ENCODE results near the gene SYT2.

The SYT2 gene

GRCh38 chr1:202710070-202711045 lies at the start of gene SYT2:
Gene SYT2, minus strand, starts transcription at chr1:202710454. Its CDS starts 104,682 bp downstream, at chr1:202605772.
- no peak for DNase-seq (ENCODE audit: low read depth, low spot score)
- TF ChIP-seq CTCF (IDR thresholded peaks at IDR 0.05; ENCODE audit: low read depth, low read length), result no peak
- in situ Hi-C loops (cut with HindIII; ENCODE audit: low sequenced_read_pairs), result no loop called here
- no peak within 1 kb of the TSS for H3K4me3 ChIP-seq (ENCODE audit: low read depth, low read length)

- in situ Hi-C loops (cut with HindIII; ENCODE audit: low sequenced_read_pairs), result no loop called here
- H3K4me3 ChIP-seq (ENCODE audit: low read depth, low read length), result no peak overlapping the region
- no peak for DNase-seq (ENCODE audit: low read depth, low spot score)
- no peak for TF ChIP-seq CTCF (IDR thresholded peaks at IDR 0.05; ENCODE audit: low read depth, low read length)
Measured at GRCh38 chr1:202756391-202756790, 46.1 kb upstream of the SYT2 start.

- no peak for TF ChIP-seq CTCF (IDR thresholded peaks at IDR 0.05; ENCODE audit: low read depth, low read length)
- DNase-seq (ENCODE audit: low read depth, low spot score), result no peak
- H3K4me3 ChIP-seq (ENCODE audit: low read depth, low read length), result no peak overlapping the region
- in situ Hi-C loops (cut with HindIII; ENCODE audit: low sequenced_read_pairs), result no loop called here
Measured at GRCh38 chr1:202754293-202754692, 44.0 kb upstream of the SYT2 start.

GRCh38 chr1:202752774-202753173 lies 42.5 kb upstream of the SYT2 start:
- TF ChIP-seq CTCF (IDR thresholded peaks at IDR 0.05; ENCODE audit: low read depth, low read length), result no peak
- H3K4me3 ChIP-seq (ENCODE audit: low read depth, low read length), result no peak overlapping the region
- no peak for DNase-seq (ENCODE audit: low read depth, low spot score)
- in situ Hi-C loops (cut with HindIII; ENCODE audit: low sequenced_read_pairs), result no loop called here

- in situ Hi-C loops (cut with HindIII; ENCODE audit: low sequenced_read_pairs), result no loop called here
- TF ChIP-seq CTCF (IDR thresholded peaks at IDR 0.05; ENCODE audit: low read depth, low read length), result no peak
- no peak overlapping the region for H3K4me3 ChIP-seq (ENCODE audit: low read depth, low read length)
- DNase-seq (ENCODE audit: low read depth, low spot score), result no peak
Measured at GRCh38 chr1:202750761-202751160, 40.5 kb upstream of the SYT2 start.

GRCh38 chr1:202750024-202750423 lies 39.8 kb upstream of the SYT2 start:
- in situ Hi-C loops (cut with HindIII; ENCODE audit: low sequenced_read_pairs), result no loop called here
- no peak overlapping the region for H3K4me3 ChIP-seq (ENCODE audit: low read depth, low read length)
- DNase-seq (ENCODE audit: low read depth, low spot score), result no peak
- TF ChIP-seq CTCF (IDR thresholded peaks at IDR 0.05; ENCODE audit: low read depth, low read length), result no peak

Data from astrocyte of the spinal cord (primary cell).